GM18867 (cell line): Measurements from ENCODE around the gene GADD45A.
A peak's percentile ranks its signal among the peaks of the same experiment; 100 is the strongest.
"Not testable (repeated sequence)": the region's sequence is repeated elsewhere in the genome, so short reads cannot be mapped to it uniquely, and the experiment has no call there.

Experiments used
- ATAC-seq: cut with Tn5 transposase; IDR thresholded peaks from one replicate; pipeline ENCODE4 v1.9.1; 2021; ENCODE audit warnings: mild to moderate bottlenecking, moderate library complexity; ENCODE audit not compliant: unreplicated experiment

GADD45A gene, protein sequence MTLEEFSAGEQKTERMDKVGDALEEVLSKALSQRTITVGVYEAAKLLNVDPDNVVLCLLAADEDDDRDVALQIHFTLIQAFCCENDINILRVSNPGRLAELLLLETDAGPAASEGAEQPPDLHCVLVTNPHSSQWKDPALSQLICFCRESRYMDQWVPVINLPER

DNA sequence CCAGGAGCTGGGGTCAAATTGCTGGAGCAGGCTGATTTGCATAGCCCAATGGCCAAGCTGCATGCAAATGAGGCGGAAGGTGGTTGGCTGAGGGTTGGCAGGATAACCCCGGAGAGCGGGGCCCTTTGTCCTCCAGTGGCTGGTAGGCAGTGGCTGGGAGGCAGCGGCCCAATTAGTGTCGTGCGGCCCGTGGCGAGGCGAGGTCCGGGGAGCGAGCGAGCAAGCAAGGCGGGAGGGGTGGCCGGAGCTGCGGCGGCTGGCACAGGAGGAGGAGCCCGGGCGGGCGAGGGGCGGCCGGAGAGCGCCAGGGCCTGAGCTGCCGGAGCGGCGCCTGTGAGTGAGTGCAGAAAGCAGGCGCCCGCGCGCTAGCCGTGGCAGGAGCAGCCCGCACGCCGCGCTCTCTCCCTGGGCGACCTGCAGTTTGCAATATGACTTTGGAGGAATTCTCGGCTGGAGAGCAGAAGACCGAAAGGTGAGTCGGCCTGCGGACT is at the start of gene GADD45A:
TSS of gene GADD45A (plus strand) at position 135 of the 491 bp plus-strand sequence. CDS start at position 429, 294 bp downstream.
- ATAC-seq, result peak; percentile 84

DNA sequence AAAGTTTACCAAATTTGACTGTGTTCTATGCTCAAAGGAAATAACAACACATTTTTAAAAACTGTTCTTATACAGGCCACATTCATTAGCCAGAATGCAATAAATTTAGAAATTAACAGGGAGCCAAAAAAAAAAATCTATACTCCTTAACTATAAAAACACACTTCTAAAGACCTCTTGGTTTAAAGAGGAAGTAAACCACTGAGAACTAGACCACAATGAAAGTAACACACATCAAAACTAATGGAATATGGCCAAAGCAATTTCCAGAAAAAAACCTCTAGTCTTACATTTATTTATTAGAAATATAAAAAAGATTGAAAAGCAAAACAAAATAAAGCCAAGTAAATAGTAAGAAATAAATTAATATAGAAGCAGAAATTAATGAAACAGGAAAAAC is 48.9 kb upstream of the GADD45A start:
- no peak for ATAC-seq

DNA sequence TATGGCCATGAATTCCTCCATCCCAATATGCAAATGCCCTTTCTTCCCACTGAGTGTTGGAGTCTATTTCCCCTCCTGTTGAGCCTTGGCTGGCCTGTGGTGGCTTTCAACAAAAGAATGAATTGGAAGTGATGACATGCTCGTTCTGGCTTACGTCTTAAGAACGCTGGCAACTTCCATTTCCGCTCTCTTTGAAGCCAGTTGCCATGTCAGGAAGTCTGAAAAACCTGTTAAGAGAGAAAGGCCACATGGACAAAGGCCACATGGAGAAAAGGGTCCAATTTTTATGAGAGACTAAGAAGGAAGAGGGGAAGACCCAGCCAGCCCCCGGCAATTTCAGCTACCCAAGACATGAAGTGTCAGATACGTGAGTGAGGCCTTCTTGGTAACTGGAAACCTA is 45.6 kb upstream of the GADD45A start:
- no peak for ATAC-seq

DNA sequence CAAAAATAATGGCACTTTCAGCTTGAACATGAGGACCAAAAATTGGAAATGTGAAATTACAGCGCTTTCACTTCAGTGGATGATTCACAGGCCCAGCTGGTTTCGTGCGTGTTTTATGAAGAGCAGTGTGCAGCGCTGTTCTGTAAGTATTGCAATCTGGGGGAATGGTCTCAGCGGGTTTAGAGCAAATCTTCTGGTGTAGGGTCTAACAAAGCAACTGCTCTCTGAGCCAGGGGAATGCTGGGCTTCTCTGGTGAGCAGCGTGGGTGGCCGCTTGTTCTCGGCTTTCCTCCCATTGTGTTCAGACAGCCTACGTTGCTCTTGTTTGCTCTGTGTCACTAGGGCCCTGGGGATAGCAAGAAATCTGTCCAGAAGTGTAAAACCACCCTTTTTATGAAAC is 42.4 kb upstream of the GADD45A start:
- no peak for ATAC-seq

DNA sequence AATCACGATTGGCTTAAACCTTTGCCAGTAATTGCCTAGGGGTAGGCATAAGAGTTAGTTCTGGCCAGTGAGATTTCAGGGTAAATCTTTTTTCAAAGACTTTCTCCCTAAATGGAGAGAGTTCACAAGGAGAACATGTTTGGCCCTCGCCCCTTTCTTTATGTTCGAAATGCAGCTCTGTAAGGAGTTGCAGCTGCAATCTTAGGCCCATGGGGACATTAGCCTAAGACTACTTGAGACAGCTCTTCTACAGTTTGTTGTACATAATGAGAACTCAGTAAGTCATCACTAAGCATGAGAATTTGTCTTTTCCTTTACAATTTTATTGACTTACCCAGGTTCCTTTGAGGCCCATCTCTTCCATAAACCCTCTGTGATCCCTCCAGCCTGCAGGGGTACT is 40.4 kb upstream of the GADD45A start:
- no peak for ATAC-seq

DNA sequence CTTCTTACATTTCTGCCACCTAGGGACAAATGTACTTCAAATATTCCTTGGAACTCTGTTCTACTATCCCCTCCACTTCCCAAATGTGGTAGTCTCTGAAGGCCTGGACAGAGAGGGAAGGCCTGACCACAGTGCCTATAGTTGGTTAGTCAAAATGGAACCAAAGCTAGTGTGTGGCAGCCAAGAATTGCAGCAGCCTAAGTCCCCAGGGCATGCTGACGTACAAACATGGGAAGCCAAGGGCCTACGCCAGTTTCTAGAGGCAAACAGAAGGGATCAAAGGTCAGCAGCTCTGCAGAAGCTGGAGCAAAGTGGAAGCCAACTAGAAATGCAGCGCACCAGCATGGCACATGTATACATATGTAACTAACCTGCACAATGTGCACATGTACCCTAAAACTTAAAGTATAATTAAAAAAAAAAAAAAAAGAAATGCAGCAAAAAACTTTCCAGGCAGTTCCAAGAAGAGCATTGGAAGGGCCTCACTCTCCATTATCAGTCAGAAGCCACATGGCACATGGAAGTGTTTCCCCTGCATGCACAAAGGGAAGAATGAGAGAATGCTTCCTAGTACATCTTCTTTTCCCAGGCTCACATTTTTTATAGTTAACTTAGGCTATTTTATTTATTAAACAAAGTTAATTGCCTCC is 39.4 kb upstream of the GADD45A start:
- no peak for ATAC-seq

DNA sequence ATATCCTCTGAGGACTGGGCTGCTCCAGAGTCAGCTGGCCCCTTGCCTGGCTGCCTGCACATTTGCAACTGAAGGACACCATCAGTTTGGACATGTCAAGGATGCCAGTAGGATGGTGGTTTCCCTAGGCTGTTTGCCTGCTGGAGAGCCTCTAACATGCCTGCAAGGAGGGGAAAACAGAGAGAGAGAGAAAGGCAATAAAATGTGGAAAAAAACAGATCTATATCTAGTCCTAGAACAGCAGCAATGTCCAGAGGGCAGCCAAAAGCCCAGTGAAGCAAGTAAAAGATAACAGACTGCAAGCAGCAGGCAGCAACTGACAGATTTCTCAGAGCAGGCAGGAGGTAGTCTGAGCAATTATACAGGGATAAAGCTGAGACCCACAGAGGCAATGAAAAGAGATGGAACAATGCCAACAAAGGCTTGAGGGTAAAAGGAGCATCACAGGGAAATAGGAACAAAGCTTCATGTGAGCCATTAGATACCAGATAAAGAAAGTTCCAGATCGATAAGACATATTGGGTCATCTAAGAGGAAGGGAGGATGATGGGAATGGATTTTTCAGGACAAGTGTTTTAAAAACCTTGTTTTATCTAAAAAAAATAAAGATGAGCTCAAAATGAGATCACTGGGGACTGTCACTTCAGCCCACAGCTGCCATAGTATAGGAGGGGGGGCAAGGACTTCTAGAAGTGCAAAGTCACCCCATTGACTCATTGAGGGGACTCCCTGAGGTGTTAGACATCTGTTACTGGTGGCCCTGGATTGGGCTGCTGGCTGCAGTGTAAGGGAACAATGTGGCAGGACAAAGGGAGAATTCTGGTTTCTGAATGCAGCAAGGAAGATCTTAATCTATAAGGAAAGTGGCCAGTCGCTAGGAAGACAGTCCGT is 38.6 kb upstream of the GADD45A start:
- no peak for ATAC-seq

DNA sequence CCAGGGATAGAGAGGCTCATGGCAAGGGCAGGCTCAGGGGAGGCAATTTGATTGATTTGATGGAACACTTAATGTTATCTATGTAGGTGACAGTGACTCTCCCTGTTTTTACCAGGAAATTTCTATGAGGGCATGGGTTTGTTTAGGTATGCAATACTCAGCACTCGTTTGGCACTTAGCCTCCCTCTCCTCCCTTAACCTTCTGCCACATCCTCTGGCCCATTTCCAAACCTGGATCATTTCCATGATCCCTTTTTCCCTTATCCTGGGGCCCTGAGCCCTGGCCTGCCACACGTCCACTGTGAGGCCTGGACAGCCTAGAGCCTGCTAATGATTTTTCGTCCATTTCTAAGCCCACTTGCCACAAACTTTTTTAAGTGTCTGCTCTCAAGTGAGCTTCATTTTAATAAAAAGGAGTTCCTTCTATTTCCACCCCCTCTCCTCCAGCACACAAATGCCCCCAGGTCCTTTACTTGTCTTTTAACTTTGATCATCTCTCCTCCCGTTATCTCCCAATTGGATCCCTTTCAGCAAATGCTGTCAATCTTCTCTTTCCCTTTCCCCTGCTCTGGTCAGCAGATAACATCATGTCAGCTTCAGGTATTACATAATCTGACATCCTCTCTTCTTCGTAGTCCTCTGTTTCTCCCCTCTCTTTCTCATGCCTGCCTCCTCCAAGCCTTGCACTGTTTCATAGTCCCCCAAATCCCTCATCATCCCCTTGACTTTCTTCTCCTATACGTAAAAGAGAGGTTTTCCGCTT is 37.8 kb upstream of the GADD45A start:
- no peak for ATAC-seq

DNA sequence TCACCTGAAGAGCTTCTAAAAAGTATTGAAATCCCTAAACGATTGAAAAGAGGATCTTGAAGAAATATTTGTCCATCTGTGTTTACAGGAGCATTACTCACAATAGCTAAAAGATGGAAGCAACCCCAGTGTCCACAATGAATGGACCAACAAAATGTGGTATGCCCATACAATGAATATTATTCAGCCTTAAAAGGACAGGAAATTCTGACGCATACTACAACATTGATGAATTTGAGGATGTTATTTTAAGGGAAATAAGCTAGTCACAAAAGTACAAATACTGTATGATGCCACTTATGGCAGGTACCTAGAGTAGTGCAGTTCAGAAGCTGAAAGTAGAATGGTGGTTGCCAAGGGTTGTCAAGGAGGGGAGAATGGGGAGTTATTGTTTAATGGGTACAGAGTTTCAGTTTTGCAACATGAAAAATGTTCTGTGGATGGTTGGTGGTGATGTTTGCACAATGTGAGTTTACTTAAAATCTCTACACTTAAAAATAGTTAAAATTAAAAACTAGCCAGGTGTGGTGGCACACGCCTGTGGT is 37.1 kb upstream of the GADD45A start:
- ATAC-seq, result no peak

DNA sequence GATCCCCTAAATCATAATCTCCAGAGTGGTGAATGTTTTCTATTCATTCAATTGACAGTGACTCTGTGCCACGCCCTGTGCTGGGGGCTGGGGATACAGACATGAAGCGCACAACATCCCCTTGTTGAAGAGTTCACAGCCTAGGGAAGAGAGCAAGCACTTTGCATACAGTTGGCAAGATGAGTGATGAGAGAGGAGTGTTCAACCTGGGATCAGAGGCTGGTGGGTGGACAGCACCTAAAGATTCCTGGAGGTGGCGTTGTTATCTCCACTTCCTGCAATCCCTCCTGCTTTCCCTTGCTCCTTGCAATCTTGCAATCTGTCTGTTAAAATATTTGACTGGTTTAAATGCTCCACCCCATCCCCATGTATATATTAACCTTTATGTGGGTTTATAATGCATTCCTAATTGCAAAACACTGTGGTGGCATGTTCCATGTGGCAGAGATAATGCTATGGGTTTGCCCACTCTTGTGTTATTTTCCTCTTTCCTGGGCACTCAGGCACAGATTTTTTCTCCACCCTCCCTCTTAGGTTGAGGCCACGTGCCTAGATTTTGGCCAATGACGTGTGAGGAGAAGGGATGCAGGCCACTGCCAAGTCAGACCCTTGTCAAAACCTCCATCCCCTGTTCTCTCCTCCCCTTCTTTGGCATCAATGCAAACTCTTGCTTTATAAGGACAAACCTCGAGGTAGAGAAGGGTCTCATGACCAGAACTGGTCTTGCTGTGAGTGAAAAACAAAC is 36.2 kb upstream of the GADD45A start:
- ATAC-seq, result no peak

DNA sequence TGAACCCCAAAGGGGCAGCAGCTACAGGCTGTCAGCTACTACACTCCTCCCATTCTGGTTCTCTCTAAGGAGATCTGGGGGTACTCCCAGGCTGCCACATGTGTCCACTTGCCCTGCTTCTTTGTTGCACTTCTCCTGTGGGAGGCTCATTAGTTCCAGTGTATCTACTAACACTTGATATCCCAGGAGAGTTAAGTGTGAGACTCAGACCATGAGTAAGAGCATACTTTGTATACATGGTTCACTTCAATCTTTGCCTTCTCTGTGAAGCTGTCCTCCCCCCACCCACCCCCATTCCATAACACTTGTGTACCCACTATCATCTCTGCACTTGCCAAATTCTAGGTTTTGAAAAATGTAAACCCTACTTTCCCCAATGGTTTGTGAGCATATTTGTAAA is 34.9 kb upstream of the GADD45A start:
- no peak for ATAC-seq

DNA sequence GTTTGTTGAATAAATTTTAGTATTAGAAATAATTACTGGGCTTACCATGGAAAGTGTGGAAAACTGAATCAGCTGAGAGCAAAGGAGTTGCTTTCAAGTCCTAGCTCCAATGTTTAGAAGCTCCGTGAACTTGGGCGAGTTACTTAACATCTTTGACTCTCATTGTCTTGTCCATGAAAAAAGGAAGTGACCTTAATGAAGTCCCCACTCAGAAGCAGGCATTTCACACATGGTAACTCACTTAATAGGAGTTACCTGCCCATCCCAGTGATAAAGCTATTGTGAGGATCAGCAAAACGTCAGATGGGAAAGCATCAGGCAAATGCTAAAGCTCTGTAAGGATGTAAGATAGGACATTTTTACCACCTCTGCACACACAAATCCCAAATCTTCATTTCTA is 34.0 kb upstream of the GADD45A start:
- no peak for ATAC-seq

DNA sequence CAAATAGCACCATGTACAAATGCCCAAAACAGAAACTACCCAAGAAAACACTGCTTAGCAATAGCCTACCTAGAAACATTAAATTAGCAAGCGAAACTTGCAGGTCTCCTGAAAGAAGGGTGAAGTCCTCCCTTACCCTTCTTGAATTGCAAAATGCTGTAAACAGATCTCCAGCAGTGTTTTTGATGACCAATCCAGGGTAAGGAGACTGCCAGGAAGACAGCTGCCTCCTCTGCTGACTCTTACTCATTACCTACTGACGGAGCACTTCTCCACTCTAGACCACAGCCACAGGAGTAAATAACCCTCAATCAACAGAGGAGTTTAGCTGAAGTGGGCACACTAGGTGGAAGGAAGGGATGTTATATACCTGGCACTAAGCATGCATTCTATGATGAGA is 32.2 kb upstream of the GADD45A start:
- ATAC-seq, result peak; percentile 62

DNA sequence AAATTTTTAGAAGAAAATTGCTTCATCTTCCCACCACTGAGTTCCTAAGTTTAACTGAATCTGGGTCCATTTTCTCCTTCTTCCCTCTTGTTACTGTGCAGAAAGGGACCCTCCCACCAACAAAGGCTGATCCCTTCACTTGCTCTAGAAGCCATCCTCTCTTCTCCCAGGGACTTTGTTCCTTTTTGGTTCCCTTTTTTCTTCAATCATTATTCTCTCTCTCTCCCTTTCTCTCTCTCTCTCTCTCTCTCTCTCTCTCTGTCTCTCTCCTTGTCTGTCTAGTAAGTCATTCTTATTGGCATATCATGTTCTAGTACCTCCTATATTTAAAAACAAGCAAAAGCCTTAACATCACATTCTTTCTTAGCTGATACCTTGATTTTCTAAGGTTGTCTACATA is 31.7 kb upstream of the GADD45A start:
- ATAC-seq, result no peak

DNA sequence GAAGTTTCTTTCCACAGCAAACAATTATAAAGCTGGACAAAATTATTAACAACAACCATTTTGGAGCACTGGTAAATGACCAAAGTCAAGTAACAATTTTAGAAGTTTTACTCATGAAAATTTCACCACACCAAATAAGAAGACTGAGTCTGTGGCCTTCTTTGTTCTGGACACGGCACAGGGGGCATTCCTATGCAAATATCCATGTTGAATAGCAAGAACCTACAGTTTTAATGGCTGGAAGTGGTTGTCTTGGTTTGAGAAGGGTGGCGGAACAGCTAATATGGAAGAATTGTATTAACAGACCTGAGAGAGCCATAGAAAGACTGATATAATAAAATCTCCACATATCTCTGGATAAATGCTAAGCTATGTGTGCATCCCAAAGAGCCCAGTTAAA is 29.4 kb upstream of the GADD45A start:
- no peak for ATAC-seq

DNA sequence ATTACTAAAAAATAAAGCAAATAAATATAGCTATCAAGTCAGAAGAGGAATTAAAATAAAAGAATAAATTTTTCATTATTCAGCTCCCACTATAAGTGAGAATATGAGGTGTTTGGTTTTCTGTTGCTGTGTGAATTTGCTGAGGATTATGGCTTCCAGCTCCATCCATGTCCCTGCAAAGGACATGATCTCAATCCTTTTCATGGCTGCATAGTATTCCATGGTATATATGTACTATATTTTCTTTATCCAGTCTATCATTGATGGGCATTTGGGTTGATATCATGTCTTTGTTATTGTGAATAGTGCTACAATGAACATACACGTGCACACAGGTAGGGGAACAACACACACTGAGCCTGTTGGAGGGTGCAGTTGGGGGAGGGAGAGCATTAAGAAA is 27.8 kb upstream of the GADD45A start:
- not testable (repeated sequence) for ATAC-seq

DNA sequence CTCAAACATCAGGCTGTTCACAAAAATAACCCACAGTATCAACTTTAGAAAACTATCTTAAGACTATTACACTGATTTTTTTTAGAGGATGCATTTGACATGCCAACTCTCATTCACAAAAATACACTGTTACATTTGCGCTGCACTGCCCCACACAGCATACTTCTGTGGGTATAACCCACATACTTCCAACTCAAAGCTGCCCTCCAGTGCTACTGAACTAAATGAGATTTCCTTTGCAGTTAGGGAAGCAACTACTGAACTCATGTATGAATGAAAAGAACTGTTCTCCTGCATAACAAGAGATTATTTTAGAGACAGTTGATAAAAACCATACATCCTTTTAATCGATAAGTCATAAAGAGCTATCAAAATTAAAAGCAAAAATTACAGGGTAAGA is 25.8 kb upstream of the GADD45A start:
- ATAC-seq, result no peak

DNA sequence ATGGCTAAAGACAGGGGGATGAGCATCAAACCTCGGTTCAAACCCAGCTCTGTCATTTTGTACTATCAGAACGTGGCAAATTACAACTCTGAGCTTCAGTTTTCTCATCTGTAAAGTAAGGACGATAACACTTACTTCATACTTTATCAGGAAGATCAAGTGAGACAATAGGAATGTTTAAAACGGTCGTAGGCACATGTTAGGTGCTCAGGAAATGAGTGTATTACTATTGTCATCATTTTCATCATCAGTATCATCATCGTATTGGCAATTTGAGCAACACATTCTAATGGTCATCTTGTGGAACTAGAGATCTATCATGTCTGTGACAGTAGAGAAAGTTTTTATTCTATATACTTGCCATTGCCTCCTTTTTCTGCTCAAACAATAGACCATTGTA is 22.1 kb upstream of the GADD45A start:
- ATAC-seq, result no peak

DNA sequence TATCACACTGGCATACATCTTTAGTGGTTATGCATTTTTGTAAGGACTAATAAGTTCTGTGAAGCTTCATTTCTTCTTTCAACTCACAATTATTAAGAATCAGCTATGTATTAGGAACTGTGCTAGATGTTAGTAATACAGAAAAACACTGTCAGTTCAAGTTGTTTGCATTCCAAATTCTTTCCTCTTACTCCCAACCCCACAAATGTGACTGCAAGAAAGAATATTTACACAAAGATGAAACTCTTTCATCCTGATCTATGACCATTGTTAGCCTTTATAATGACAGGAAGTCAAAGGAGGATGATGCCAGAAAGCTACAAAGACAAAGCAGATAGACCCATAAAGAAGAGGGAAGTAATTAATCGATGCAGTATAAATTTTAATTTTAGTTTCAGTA is 21.0 kb upstream of the GADD45A start:
- no peak for ATAC-seq

DNA sequence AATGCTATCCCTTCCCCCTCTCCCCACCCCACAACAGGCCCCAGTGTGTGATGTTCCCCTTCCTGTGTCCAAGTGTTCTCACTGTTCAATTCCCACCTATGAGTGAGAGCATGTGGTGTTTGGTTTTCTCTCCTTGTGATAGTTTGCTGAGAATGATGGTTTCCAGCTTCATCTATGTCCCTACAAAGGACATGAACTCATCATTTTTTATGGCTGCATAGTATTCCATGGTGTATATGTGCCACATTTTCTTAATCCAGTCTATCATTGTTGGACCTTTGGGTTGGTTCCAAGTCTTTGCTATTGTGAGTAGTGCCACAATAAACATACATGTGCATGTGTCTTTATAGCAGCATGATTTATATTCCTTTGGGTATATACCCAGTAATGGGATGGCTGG is 19.7 kb upstream of the GADD45A start:
- ATAC-seq, result not testable (repeated sequence)
